SK-N-SH (cell line): ENCODE measurements around the gene SETD3. TPM values are rescaled to one million over a fixed set of nuclear protein-coding genes. Genes with fewer than 3 reads are reported as not detected.

Experiments
- CTCF ChIA-PET: fragments of 300-600, 350-600 bp; formaldehyde crosslinking; extraction: SDS; loops from one replicate; lab custom pipeline; 2021; lab: Yijun Ruan, JAX
- POLR2A ChIA-PET: fragments of 350-600 bp; sonication (Branson Sonifier 250); formaldehyde crosslinking; extraction: SDS; loops from one replicate; lab custom pipeline; 2020; ENCODE audit warnings: antibody characterized with exemption, inconsistent platforms; lab: Yijun Ruan, JAX
- DNase-seq: peaks from one replicate; pipeline ENCODE4 v3.0.0; 2012
- H2AFZ ChIP-seq: fragments of 200-600 bp; sonication (generic); 2 replicates; pipeline ENCODE4 v1.8.1; 2016; ENCODE audit warnings: antibody characterized with exemption, mild to moderate bottlenecking, low read depth
- H3F3A ChIP-seq: fragments of 200-600 bp; sonication (generic); replicated peaks from 2 replicates; pipeline ENCODE3; 2016; ENCODE audit warnings: antibody characterized with exemption, mild to moderate bottlenecking; ENCODE audit not compliant: insufficient read depth
- H3K27ac ChIP-seq, 2 experiments: fragments of 200-500 bp in 1 of 2; fragments of 200-600 bp in 1 of 2; sonication (Bioruptor generic) in 1 of 2; sonication (generic), shearing (Covaris generic) in 1 of 2; 2 replicates each; pipeline versions ENCODE4 v1.5.1 to v1.6.1; 2014 to 2016; ENCODE audit warnings: low read depth in 2 of 2, inconsistent platforms in 1 of 2, low read length in 1 of 2, mild to moderate bottlenecking in 1 of 2, mixed read lengths in 1 of 2
- H3K27me3 ChIP-seq: fragments of 200-600 bp; sonication (generic), shearing (Covaris generic); 2 replicates; pipeline ENCODE4 v1.6.1; 2016; ENCODE audit warnings: mixed run types; ENCODE audit not compliant: insufficient read depth
- H3K36me3 ChIP-seq, 2 experiments: fragments of 200-500 bp in 1 of 2; fragments of 200-600 bp in 1 of 2; sonication (Bioruptor generic) in 1 of 2; sonication (generic) in 1 of 2; replicated peaks in 1 of 2; 2 replicates each; pipeline versions ENCODE3 to v1.5.1; 2014 to 2016; ENCODE audit warnings: low read length in 1 of 2, mild to moderate bottlenecking in 1 of 2; ENCODE audit not compliant: insufficient read depth in 2 of 2, control insufficient read depth in 1 of 2
- H3K4me1 ChIP-seq, 2 experiments: fragments of 200-500 bp in 1 of 2; fragments of 200-600 bp in 1 of 2; sonication (Bioruptor generic) in 1 of 2; sonication (generic), shearing (Covaris generic) in 1 of 2; 2 replicates each; pipeline versions ENCODE4 v1.5.1 to v1.6.1; 2014 to 2016; ENCODE audit warnings: low read depth in 1 of 2, low read length in 1 of 2, mixed run types in 1 of 2; ENCODE audit not compliant: insufficient read depth in 2 of 2, control insufficient read depth in 1 of 2
- H3K4me2 ChIP-seq: fragments of 200-600 bp; sonication (generic), shearing (Covaris generic); 2 replicates; pipeline ENCODE4 v1.6.1; 2017; ENCODE audit warnings: mixed run types
- H3K4me3 ChIP-seq, 2 experiments: fragments of 200-500 bp in 1 of 2; fragments of 200-600 bp in 1 of 2; sonication (Bioruptor generic) in 1 of 2; sonication (generic), shearing (Covaris generic) in 1 of 2; 2 replicates each; pipeline versions ENCODE4 v1.5.1 to v1.8.1; 2014 to 2016; ENCODE audit warnings: low read depth in 2 of 2, inconsistent platforms in 1 of 2, low read length in 1 of 2, mild to moderate bottlenecking in 1 of 2, mixed read lengths in 1 of 2, moderate library complexity in 1 of 2
- H3K79me2 ChIP-seq: fragments of 200-600 bp; sonication (generic); 2 replicates; pipeline ENCODE4 v1.8.1; 2017; ENCODE audit warnings: mild to moderate bottlenecking; ENCODE audit not compliant: insufficient read depth
- H3K9ac ChIP-seq: fragments of 200-600 bp; sonication (generic); 2 replicates; pipeline ENCODE4 v1.6.1; 2017; ENCODE audit warnings: mixed run types
- H3K9me2 ChIP-seq: fragments of 200-600 bp; sonication (generic); 2 replicates; pipeline ENCODE4 v1.6.1; 2017; ENCODE audit warnings: mixed run types
- H3K9me3 ChIP-seq: fragments of 200-600 bp; sonication (generic); 2 replicates; pipeline ENCODE4 v1.6.1; 2017; ENCODE audit warnings: mixed run types, mild to moderate bottlenecking, moderate library complexity
- H4K20me1 ChIP-seq: fragments of 200-600 bp; sonication (generic); 2 replicates; pipeline ENCODE4 v1.6.1; 2017; ENCODE audit warnings: mild to moderate bottlenecking, mixed run types; ENCODE audit not compliant: insufficient read depth
- CHD2 ChIP-seq: fragments of 150-350 bp; IDR thresholded peaks from 2 replicates; pipeline ENCODE4 v1.6.1; 2018; ENCODE audit warnings: low read length; ENCODE audit not compliant: partially characterized antibody
- ELF1 ChIP-seq: IDR thresholded peaks from 2 replicates; pipeline ENCODE4 v1.4.0; 2012
- EZH2phosphoT487 ChIP-seq: fragments of 200-600 bp; sonication (generic); IDR thresholded peaks from 2 replicates; pipeline ENCODE4 v1.6.1; 2017; ENCODE audit warnings: low read depth, mixed run types, mild to moderate bottlenecking, antibody characterized with exemption, moderate library complexity, borderline replicate concordance
- FOSL2 ChIP-seq: IDR thresholded peaks from 2 replicates; pipeline ENCODE4 v1.4.0; 2012; ENCODE audit warnings: low read depth, mild to moderate bottlenecking, moderate library complexity, borderline replicate concordance
- FOXM1 ChIP-seq: IDR thresholded peaks from 2 replicates; pipeline ENCODE4 v1.4.0; 2012; ENCODE audit warnings: low read depth, mild to moderate bottlenecking
- GABPA ChIP-seq: IDR thresholded peaks from 2 replicates; pipeline ENCODE4 v1.4.0; 2012; ENCODE audit warnings: low read depth, mild to moderate bottlenecking
- GATA2 ChIP-seq: sonication (generic); formaldehyde crosslinking; IDR thresholded peaks from 2 replicates; pipeline ENCODE4 v1.5.0; 2020; ENCODE audit warnings: mild to moderate bottlenecking, missing genetic modification reagents
- IRF3 ChIP-seq: fragments of 150-350 bp; IDR thresholded peaks from 2 replicates; pipeline ENCODE4 v1.6.1; 2016; ENCODE audit warnings: mild to moderate bottlenecking, low read depth, low read length
- MXI1 ChIP-seq: IDR thresholded peaks from 2 replicates; pipeline ENCODE4 v1.6.1; 2012; ENCODE audit warnings: mild to moderate bottlenecking, low read depth, low read length, improper control_type of control experiment
- NRF1 ChIP-seq: IDR thresholded peaks from 2 replicates; pipeline ENCODE4 v1.6.1; 2012; ENCODE audit warnings: low read depth, mild to moderate bottlenecking, low read length
- PBX3 ChIP-seq: IDR thresholded peaks from 2 replicates; pipeline ENCODE4; 2012
- REST ChIP-seq: IDR thresholded peaks from 2 replicates; pipeline ENCODE4 v1.6.1; 2012; ENCODE audit warnings: mild to moderate bottlenecking, low read depth, low read length, moderate library complexity
- RFX5 ChIP-seq: IDR thresholded peaks from 2 replicates; pipeline ENCODE4 v1.6.1; 2012; ENCODE audit warnings: mild to moderate bottlenecking, improper control_type of control experiment, low read length
- SIN3A ChIP-seq: IDR thresholded peaks from 2 replicates; pipeline ENCODE4 v1.6.1; 2012; ENCODE audit warnings: low read depth, mild to moderate bottlenecking, low read length, moderate library complexity, borderline replicate concordance
- SMC3 ChIP-seq: IDR thresholded peaks from 2 replicates; pipeline ENCODE4 v1.6.1; 2012; ENCODE audit warnings: low read depth, low read length, improper control_type of control experiment
- TAF1 ChIP-seq: IDR thresholded peaks from 2 replicates; pipeline ENCODE4 v1.6.1; 2012; ENCODE audit warnings: low read depth, mild to moderate bottlenecking, low read length, moderate library complexity, borderline replicate concordance
- TCF12 ChIP-seq: IDR thresholded peaks from 2 replicates; pipeline ENCODE4 v1.4.0; 2012
- TEAD4 ChIP-seq: IDR thresholded peaks from 2 replicates; pipeline ENCODE4 v1.4.0; 2012; ENCODE audit warnings: mild to moderate bottlenecking, borderline replicate concordance; ENCODE audit not compliant: insufficient read depth
- USF1 ChIP-seq: IDR thresholded peaks from 2 replicates; pipeline ENCODE4 v1.4.0; 2012; ENCODE audit warnings: low read depth, borderline replicate concordance
- USF2 ChIP-seq: fragments of 150-350 bp; IDR thresholded peaks from 2 replicates; pipeline ENCODE4 v1.6.1; 2017; ENCODE audit warnings: antibody characterized with exemption, low read length, low read depth, borderline replicate concordance
- YY1 ChIP-seq: IDR thresholded peaks from 2 replicates; pipeline ENCODE4 v1.4.0; 2012; ENCODE audit warnings: low read depth, mild to moderate bottlenecking
- ZBTB33 ChIP-seq: IDR thresholded peaks from 2 replicates; pipeline ENCODE4 v1.4.0; 2012; ENCODE audit warnings: low read depth, borderline replicate concordance
- WGBS: methylation state at CpG from one replicate; pipeline ENCODE4 v1.1.6; 2017; ENCODE audit warnings: low lambda C conversion rate; 5-methylcytosine and 5-hydroxymethylcytosine counted together
- polyA plus RNA-seq, 3 experiments: library from polyadenylated mRNA; depleted of rRNA; stranded (reverse); fragments of >200 nt; gene quantifications; 2 replicates each; pipeline ENCODE4 v1.2.3, GENCODE V29; 2012

The SETD3 gene
- polyA plus RNA-seq, 1 of the 3 experiments (the other 2 are of a cell fraction), result 19.1 TPM

GRCh38 chr14:99507860-99508640 is 27.4 kb upstream of the SETD3 start (continued):
- TF ChIP-seq TAF1 (no peak), TCF12 (no peak), PBX3 (no peak), USF1 (no peak), IRF3 (no peak), NRF1 (no peak), RFX5 (no peak)

- Histone ChIP-seq H3K9me3 (no peaks in the 10 kb centered on the region), H3K4me1 (no peaks in the 10 kb centered on the region), H3K4me2 (no peak overlapping the region), H3K4me3 (no peak overlapping the region), H3K9ac (no peak overlapping the region), H2AFZ (no peak overlapping the region), H3K9me2 (no peaks in the 10 kb centered on the region), H3K27me3 (no peaks in the 10 kb centered on the region), H4K20me1 (0 out of 2 replicates have a peak, but pooled peaks cover 7% of the 10 kb centered on the region), H3K27ac (no peak overlapping the region), H3F3A (peaks cover 5% of the 10 kb centered on the region), H3K79me2 (no peaks in the 10 kb centered on the region), H3K36me3 (peaks cover 61 to 79% of the 10 kb centered on the region in 2 experiments)
- POLR2A ChIA-PET, result no interaction called here
- no peak for DNase-seq
- WGBS, result 94% methylated on average over 6 of the region's 6 CpGs
- CTCF ChIA-PET, result interaction anchor here (1.1 kb wide), 1 partner anchor 11 kb away, joined by 3 read pairs; no protein-coding TSS in a partner anchor
- TF ChIP-seq RFX5 (no peak), REST (no peak), GABPA (no peak), GATA2 (no peak), CHD2 (no peak), SIN3A (no peak), FOSL2 (no peak), EZH2phosphoT487 (no peak), ZBTB33 (no peak), MXI1 (no peak), ELF1 (no peak), FOXM1 (no peak), USF2 (no peak), SMC3 (no peak), TCF12 (no peak), YY1 (no peak), TEAD4 (no peak)
Measured at GRCh38 chr14:99506276-99506675, 25.6 kb upstream of the SETD3 start.
